SK-N-MC (cell line): ENCODE results near the gene DNAJC10.

Experiments used
- EZH2 ChIP-seq: fragments of 200-600 bp; sonication (generic); IDR thresholded peaks from one replicate; pipeline ENCODE4 v1.6.1; 2017; ENCODE audit warnings: antibody characterized with exemption
- POLR2AphosphoS5 ChIP-seq: IDR thresholded peaks from 2 replicates; pipeline ENCODE4 v1.6.1; 2012; ENCODE audit warnings: mild to moderate bottlenecking, low read depth, low read length, borderline replicate concordance

DNA sequence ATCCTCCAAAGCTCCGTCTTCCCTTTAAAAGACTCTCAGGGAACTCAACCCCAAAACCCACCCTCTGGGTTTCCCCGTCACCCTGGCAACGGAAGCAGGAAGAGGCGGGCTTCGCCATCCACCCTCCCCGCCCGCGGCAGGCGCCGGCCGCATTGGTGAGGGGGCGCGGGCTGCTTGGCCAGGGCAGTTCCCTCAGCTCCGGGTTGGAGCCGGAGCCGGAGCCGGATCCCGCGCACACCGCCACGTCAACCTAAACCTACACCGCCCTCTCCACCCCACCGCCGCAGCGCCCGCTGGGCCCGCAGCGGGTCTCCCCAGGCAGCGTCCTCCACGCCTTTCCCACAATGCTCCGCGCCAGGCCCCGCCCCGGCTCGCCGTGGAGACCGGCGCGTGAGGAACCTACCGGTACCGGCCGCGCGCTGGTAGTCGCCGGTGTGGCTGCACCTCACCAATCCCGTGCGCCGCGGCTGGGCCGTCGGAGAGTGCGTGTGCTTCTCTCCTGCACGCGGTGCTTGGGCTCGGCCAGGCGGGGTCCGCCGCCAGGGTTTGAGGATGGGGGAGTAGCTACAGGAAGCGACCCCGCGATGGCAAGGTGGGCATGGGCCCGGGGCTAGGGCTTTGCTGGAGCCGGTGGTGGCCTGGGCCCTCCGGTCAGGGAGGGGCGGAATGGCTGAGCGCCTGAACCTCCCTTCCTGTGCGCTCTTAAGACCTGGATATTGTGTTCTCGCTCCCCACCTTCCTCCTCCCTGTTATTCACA is at the start of gene DNAJC10:
- no peak for TF ChIP-seq EZH2
- TF ChIP-seq POLR2AphosphoS5: peak; percentile 94
